ENCODE data around the gene DIO1. TPM values are rescaled to one million over a fixed set of nuclear protein-coding genes. Genes with fewer than 3 reads are reported as not detected.

The DIO1 gene
- total RNA-seq, 2 donors from 2014 or later = not detected

DNA sequence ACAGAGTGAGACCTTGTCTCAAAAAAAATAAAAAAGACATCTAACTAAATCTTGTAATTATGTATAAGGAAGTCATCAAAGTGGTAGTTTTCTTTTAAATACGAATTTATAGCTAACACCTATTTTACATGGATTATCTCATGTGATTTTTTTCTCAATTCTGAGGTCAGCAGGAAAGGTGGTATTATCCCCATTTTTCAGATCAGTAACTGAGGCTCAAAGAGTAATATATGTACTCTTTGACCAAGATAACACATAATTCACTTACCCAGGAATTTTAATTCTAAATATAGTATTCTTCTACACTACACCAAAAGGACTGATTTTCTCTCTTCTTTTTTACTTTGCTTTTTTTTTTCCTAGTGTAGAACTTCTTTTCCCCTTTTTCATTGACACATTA, 42.4 kb downstream of the DIO1 start:
- Histone ChIP-seq H3K27me3 (no peaks in the 10 kb centered on the region), H3K9me3 (no peaks in the 10 kb centered on the region), H3K27ac (no peak overlapping the region), H3K36me3 (no peaks in the 10 kb centered on the region), H3K4me3 (no peak overlapping the region), H3K4me1 (no peaks in the 10 kb centered on the region)
- TF ChIP-seq, protein P1, sequence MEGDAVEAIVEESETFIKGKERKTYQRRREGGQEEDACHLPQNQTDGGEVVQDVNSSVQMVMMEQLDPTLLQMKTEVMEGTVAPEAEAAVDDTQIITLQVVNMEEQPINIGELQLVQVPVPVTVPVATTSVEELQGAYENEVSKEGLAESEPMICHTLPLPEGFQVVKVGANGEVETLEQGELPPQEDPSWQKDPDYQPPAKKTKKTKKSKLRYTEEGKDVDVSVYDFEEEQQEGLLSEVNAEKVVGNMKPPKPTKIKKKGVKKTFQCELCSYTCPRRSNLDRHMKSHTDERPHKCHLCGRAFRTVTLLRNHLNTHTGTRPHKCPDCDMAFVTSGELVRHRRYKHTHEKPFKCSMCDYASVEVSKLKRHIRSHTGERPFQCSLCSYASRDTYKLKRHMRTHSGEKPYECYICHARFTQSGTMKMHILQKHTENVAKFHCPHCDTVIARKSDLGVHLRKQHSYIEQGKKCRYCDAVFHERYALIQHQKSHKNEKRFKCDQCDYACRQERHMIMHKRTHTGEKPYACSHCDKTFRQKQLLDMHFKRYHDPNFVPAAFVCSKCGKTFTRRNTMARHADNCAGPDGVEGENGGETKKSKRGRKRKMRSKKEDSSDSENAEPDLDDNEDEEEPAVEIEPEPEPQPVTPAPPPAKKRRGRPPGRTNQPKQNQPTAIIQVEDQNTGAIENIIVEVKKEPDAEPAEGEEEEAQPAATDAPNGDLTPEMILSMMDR (IDR thresholded peaks at IDR 0.05) = no peak
- DNase-seq (ENCODE audit: low spot score) = no peak

DNA sequence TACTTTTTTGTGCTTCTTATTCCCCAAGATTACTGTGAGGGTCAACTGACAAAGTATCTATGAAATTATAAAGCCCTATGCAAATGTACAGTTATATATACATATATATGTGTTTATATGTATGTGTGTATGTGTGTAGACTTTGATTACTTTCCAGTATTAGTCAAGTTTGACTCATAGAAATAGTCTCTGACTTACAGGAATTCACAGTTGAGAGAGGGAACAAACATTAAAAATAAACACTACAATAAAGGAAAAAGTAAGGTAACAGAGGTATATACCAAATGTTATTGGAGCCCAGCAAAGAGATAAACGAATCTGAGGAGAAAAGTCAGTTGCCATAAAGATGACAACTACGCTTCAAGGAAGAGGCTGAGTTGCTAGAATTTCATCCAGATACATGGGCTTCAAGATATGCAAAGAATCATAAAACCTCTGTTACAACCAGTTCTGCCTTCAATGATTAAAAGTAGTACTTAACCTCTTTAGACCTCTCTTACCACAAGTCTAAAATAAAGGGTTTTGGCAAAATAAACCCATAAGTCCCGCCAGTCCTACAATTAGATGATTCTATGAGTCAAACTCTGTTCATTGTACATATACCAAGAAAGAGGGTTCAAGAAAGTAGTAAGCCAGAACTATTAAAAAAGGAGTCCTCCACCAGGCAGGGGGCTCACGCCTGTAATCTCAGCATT, 44.3 kb downstream of the DIO1 start:
- H3K27me3 ChIP-seq = no peaks in the 10 kb centered on the region
- no peaks in the 10 kb centered on the region for H3K36me3 ChIP-seq
- TF ChIP-seq, protein P1 (IDR thresholded peaks at IDR 0.05) = no peak
- H3K4me3 ChIP-seq = no peak overlapping the region
- no peak for DNase-seq (ENCODE audit: low spot score)
- no peaks in the 10 kb centered on the region for H3K4me1 ChIP-seq
- no peaks in the 10 kb centered on the region for H3K9me3 ChIP-seq
- H3K27ac ChIP-seq = no peak overlapping the region

DNA sequence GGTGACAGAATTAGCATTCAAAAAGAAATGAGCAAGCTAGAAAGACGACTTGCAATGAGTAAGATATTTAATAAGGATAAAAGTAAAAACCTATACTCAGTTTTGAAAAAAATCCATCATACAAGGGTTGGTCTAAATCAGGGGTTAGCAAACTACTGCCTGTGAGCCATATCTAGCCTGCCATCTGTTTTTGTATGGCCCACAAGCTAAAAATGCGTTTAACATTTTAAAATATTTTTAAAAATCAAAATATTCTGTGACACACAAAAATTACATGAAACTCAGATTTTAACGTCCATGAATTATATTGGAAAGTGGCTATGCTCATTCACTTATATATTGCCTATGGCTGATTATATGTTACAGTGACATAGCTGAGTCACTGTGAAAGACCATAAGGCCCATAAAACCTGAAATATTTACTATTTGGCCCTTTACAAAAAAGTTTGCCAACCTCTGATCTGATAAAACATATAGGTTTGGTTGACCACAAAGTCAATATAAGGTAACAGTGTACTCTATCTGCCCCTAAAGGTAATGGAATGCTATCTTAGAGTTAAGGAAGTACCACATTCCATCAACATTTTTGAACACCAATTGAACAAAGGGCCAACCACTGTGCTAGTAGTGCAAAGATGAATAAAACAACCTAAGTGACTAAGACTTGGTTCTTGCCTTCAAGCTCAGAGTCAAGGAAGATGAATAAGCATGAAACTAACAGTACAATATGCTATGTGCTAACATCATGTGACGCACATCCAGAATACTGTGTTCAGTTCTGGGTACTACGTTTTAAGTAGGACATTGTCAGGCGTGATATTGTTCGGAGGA, 48.4 kb downstream of the DIO1 start:
- Histone ChIP-seq H3K27me3 (no peaks in the 10 kb centered on the region), H3K4me3 (no peak overlapping the region), H3K36me3 (no peaks in the 10 kb centered on the region), H3K9me3 (no peaks in the 10 kb centered on the region), H3K27ac (no peak overlapping the region), H3K4me1 (peaks cover 0 to 20% of the 10 kb centered on the region in 2 donors)
- DNase-seq (ENCODE audit: low spot score) = no peak
- TF ChIP-seq, protein P1 (IDR thresholded peaks at IDR 0.05) = no peak

DNA sequence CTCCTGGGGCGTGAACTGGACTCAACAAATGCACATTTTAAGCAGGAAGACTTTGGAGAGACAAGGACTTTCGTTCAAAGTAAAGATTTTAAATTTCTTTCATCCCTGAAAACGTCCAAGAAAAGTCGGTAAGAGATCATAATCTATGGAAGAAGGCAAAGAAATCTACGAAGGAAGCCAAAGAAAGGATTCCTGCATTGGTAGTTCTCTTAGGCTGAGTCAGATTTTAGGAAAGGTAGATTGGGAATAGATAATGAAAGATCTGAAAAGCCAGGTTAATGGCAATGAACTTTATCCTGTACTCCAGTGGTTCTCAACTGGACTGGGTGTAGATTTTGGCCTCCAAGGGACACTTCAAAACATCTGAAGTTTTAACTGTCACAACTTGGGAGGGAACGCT, 49.1 kb downstream of the DIO1 start:
- H3K27me3 ChIP-seq = no peaks in the 10 kb centered on the region
- H3K4me3 ChIP-seq = no peak overlapping the region
- H3K27ac ChIP-seq = no peak overlapping the region
- no peaks in the 10 kb centered on the region for H3K36me3 ChIP-seq
- TF ChIP-seq, protein P1 (IDR thresholded peaks at IDR 0.05) = no peak
- peaks cover 0 to 25% of the 10 kb centered on the region in 2 donors for H3K4me1 ChIP-seq
- H3K9me3 ChIP-seq = no peaks in the 10 kb centered on the region
- no peak for DNase-seq (ENCODE audit: low spot score)

DNA sequence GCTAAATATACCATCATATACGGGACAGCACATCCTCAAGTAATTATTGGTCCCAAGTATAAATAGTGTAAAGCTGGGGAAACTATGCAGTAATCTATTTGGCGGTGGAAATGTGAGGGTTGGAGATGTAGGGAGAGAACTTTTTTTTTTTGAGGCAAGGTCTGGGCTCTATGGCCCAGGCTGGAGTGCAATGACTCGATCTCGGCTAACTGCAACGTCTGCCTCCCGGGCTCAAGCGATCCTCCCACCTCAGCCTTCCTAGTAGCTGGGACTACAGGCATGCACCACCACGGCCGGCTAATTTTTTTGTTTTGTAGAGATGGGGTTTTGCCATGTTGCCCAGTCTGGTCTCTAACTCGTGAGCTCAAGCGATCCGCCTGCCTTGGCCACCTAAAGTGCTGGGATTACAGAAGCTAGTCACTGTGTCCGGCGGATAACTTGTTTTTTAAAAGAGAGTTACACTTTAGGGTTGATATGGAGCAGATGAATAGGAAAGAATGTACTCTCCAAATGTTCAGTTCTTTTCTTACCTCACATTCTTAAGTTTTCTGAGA, 49.6 kb downstream of the DIO1 start:
- DNase-seq (ENCODE audit: low spot score) = no peak
- Histone ChIP-seq H3K27me3 (no peaks in the 10 kb centered on the region), H3K27ac (no peak overlapping the region), H3K4me1 (peaks cover 0 to 25% of the 10 kb centered on the region in 2 donors), H3K4me3 (no peak overlapping the region), H3K36me3 (no peaks in the 10 kb centered on the region), H3K9me3 (no peaks in the 10 kb centered on the region)
- TF ChIP-seq, protein P1 (IDR thresholded peaks at IDR 0.05) = no peak
